ENCODE results near the gene NFIL3.
A peak's percentile ranks its signal among the peaks of the same experiment; 100 is the strongest.
"Not testable (repeated sequence)": the region's sequence is repeated elsewhere in the genome, so short reads cannot be mapped to it uniquely, and the experiment has no call there.

Gene NFIL3

GRCh38 chr9:91393826-91394225 lies 29.8 kb downstream of the NFIL3 start:
- DNase-seq: no peak

- DNase-seq: no peak
Measured at GRCh38 chr9:91392435-91392834, 31.2 kb downstream of the NFIL3 start.

DNA sequence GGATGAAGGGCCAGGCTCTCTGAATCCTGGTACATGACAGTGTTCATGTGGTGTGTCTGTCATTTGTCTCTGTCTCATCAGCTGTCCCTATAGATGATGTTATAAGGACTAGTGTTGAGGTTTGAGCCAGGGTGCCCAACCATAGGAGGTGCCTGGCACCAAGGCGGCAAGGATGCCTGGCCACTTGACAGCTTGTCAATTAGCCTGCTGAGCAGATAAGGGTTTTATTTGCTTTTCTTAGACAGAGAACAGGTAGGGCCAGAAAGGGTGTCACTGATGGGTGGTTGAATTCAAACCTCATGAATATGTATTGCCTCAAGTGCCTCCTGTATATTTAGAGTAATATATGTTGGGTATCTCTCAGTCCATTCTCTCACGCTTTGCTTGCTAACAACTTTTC lies 31.8 kb downstream of the NFIL3 start:
- no peak for DNase-seq

- peak; percentile 32 for DNase-seq
Measured at GRCh38 chr9:91391412-91391811, 32.2 kb downstream of the NFIL3 start.

DNA sequence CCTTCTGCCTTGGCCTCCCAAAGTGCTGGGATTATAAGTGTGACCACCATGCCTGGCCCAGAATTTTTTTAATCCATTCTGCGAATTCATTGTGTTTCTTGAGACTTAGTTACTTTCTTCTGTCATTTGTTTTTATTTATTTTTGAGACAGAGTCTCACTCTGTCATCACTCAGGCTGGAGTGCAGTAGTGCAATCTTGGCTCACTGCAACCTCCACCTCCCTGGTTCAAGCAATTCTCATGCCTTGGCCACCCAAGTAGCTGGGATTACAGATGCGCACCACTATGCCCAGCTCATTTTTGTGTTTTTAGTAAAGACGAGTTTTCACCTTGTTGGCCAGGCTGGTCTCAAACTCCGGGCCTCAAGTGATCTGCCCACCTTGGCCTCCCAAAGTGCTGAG lies 33.9 kb downstream of the NFIL3 start:
- not testable (repeated sequence) for DNase-seq

DNA sequence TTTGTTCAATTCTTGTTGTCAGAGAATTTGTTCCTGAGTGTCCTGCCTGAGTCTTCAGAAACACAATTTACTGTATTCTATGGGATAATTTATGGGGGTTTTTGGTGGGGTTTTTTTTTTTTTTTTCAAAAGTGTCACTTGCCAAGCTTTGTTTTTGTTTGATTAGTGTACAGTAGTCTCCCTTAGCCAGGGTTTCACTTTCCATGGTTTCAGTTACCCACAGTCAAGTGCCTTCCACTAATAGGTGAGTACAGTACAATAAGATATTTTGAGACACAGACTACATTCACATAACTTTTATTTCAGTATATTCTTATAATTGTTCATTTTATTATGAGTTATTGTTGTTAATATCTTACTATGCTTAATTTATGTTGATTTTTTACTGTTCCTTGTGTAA lies 36.9 kb downstream of the NFIL3 start:
- no peak for DNase-seq

DNA sequence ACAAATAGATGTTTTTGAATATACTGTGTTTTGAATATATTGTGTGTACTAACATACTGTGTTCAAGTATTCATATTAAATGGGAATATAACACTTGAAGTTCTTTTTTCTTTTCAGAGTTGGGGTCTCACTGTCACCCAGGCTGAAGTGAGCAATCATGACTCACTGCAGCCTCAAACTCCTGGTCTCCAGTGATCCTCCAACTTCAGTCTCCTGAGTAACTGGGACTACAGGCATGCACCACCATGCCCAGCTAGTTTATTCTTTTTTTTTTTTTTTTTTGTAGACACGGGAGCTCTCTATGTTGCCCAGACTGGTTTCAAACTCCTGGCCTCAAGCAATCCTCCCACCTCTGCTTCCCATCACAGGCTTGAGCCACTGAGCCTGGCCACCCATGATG lies 38.7 kb downstream of the NFIL3 start:
- no peak for DNase-seq

DNA sequence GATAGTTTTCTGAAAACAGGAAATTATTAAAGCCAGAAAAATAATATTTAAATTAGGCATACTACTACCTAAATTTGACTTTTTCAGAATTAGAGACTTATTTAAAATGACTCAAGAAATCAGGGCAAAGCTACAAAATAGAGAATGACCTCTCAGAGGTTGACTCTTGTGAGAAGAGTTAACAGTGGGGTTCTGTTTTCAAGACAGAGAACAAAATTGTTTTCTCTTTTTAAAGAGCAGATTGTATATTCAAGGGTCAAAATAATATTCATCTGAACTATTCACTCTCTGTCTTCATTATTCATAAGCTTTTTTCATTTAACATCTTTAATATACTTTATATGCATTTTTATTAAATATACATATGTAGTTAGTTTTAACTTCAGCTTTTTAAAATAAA lies 40.1 kb downstream of the NFIL3 start:
- DNase-seq: no peak

DNA sequence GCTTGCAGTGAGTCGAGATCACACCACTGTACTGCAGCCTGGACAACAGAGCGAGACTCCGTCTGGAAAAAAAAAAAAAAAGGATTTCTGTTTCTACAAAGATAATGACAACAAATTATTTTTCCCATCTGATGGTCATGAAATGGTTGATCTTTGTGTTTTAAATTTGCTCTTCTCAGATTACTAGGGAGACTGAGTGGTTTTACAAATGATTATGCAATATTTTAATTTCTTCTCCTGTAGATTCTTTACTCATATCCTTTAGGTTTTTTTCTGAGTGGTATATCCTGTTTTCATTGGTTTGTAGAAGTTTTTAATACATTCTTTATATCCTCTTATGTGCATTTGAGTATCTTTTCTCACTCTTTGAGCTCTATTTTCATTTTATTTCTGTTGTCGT lies 41.3 kb downstream of the NFIL3 start:
- DNase-seq: no peak

DNA sequence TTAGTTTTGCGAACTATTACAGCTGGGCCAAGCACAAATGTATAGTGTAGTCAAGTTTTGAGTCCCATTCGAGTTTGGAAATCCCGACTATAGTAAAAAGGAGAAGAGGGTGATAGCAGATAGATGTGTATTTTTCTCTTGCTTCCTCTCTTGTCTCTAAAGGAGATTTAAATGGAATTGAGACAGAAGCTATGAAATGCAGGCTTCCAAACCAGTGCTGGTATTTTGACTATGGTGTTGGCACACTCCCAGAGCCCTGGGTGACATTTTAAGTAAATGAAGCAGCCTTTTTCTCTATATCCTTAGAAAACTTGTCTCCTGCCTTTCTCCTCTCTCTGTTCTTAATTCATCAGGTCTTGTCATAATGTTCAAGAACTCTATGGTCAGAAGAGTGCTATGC lies 44.2 kb downstream of the NFIL3 start:
- peak; percentile 16 for DNase-seq

- DNase-seq: peak; percentile 74
Measured at GRCh38 chr9:91378695-91379127, 44.9 kb downstream of the NFIL3 start.

DNA sequence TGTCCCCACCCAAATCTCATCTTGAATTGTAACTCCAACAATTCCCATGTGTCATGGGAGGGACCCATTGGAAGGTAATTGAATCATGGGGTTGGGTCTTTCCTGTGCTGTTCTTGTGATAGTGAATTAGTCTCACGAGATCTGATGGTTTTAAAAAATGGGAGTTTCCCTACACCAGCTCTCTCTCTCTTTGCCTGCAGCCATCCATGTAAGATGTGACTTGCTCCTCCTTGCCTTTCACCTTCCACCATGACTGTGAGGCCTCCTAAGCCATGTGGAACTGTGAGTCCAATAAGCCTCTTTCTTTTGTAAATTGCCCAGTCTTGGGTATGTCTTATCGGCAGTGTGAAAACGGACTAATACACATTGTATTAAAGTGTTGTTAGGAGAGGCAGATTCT lies 45.6 kb downstream of the NFIL3 start:
- not testable (repeated sequence) for DNase-seq

GRCh38 chr9:91376239-91376638 lies 47.4 kb downstream of the NFIL3 start:
- peak; percentile 68 for DNase-seq

GRCh38 chr9:91374939-91375338 lies 48.7 kb downstream of the NFIL3 start:
- peak; percentile 96 for DNase-seq

- no peak for DNase-seq
Measured at GRCh38 chr9:91371894-91372293, 51.7 kb downstream of the NFIL3 start.

- DNase-seq: not testable (repeated sequence)
Measured at GRCh38 chr9:91370006-91370405, 53.6 kb downstream of the NFIL3 start.

DNA sequence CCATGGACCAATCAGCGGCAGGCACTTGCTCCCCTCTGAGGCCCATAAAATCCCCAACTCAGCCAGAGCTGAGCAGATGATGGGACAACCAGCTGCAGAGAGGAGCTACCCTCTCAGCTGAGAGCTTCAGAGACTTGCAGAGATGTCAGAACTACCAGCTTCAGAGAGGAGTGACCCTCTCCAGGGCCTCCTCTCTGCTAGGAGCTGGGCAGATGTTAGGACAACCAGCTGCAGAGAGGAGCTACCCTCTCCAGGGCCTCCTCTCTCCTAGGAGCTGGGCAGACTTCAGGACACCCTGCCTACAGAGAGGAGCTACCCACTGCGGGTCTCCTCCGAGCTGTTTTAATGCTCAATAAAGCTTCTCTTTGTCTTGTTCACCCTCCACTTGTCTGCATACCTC lies 58.9 kb downstream of the NFIL3 start:
- no peak for DNase-seq

- DNase-seq: no peak
Measured at GRCh38 chr9:91364005-91364404, 59.6 kb downstream of the NFIL3 start.

DNA sequence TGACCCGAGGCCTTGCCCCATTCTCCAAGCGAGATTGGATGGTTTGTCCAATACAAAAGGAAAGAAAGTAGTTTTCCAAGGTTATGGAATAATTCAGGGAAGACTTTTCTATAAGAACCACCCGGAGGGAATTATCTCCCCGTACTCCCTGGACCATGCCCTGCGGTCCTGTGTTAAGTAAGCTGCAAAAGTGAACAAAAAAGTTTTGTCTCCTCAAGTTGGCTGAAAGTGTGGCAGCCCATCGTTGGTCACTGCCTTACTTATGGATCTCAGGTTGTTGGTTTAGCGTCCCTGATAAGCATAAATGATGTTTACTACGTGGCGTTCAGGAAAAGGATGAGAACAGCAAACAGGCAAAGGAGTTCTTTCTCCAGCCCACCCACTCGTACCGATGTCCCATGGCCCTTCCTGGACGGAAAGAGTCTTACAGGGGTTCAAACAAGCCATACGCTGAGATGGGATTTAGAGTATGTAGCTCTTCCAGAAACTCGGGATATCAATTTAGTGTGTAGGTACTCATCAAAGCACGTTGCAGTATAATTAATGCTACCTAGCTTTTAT lies 61.5 kb downstream of the NFIL3 start:
- DNase-seq: no peak

DNA sequence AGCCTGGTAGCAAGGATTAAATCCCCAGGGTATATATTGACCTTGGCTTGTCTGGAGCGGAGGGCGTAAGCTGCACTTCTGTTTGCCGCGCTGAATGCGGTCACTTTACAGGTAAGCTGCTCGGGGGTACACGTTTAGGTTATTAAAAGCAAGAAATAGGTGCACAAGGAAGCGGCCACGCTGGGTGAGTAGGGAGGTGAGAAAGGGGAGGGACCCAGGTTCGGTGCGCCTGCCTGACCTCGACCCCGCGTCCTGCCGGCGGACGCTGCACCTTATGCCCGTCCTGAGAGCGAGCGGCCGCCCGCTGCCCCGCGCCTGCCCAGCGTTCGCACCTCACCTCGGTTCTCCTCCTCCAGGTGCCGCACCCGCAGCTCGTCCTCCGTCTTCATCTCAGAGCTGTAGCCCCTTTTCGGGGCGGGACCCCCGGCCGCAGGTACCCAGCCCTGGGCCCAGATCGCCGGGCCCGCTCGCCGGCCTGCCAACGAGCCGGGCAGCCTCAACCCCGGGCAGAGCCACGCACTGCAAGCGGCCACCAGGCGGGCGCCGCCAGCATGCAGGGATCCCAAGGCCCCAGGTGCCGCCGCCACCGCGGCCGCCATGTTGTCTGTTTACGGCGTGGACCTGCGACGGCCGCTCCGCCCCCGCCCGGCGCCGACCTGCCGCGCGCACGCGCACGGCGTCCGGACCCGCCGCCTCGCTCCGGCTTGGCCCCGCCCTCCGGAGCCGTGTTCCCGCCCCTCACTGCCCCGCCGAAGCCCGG lies 62.2 kb downstream of the NFIL3 start, which contains the start of gene AUH:
AUH (minus strand) TSS at position 628 of the 760 bp plus-strand sequence; CDS start at position 599, 29 bp downstream.
- peak; percentile 77 for DNase-seq

- DNase-seq: no peak
Measured at GRCh38 chr9:91360551-91361290, 62.9 kb downstream of the NFIL3 start.

DNA sequence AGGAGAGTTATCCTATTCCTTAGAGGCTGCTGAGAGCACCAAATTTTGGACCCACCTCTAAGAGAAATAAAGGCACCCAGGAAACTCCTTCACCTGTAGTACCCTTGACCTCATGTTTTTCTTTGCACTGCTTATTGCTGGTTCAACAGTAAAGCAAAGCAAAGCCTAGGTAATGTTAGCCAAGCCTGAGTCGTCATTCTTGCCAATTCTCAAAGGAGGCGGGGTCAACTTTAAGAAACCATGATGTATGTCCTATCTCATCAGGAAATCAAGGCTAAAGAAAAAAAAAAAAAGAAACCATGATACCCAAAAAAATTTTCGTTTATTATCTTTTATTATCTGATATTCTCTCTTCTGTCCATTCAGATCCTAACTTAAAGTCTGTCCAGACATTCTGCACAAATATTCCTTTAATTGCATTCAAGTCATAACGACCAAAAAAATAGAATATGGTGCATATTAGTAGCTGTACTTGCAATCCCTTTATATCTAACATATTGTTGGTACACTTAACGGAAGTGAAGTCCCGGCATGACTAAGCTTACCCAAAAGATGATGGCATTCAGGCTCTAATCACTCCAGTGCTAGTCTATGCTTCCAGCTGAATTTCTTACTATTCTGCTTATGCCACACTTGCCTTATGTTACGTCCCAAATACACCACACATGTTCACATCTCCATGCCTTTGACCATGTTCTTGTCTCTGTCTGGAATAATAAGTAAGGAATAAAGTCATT lies 63.7 kb downstream of the NFIL3 start:
- DNase-seq: no peak

GRCh38 chr9:91359083-91359482 lies 64.5 kb downstream of the NFIL3 start:
- DNase-seq: no peak

All from fibroblast of skin of right biceps (primary cell).